HepG2 (cell line): ENCODE data around the gene FBXW4. TPM values are rescaled to one million over a fixed set of nuclear protein-coding genes. Genes with fewer than 3 reads are reported as not detected.

Experiments
- ATAC-seq: fragments of 200-7000 bp; cut with Tn5 transposase; 3 replicates; pipeline ENCODE4 v1.9.1; 2020; ENCODE audit warnings: mild to moderate bottlenecking, moderate library complexity
- BruUV-seq: library from RNA; stranded (reverse); fragments of 400-500 nt; replicated peaks from 2 replicates; lab custom pipeline; 2021; lab: Mats Ljungman, UMichigan
- CTCF ChIA-PET: fragments of 300-600 bp; formaldehyde crosslinking; extraction: SDS; loops from one replicate; lab custom pipeline; 2021; ENCODE audit warnings: low total read pairs, inconsistent platforms, low intra/inter-chr PET ratio; lab: Yijun Ruan, JAX
- POLR2A ChIA-PET: fragments of 350-600 bp; sonication (Branson Sonifier 250); formaldehyde crosslinking; loops from one replicate; lab custom pipeline; 2020; ENCODE audit warnings: antibody characterized with exemption, inconsistent platforms; lab: Yijun Ruan, JAX
- DNase-seq: peaks from one replicate; pipeline ENCODE4 v3.0.0-alpha.2; 2015; ENCODE audit warnings: low spot score
- FAIRE-seq: peaks from 3 replicates; lab custom pipeline; 2011; peaks lifted over from hg19 to GRCh38; lab: Jason Lieb, UNC
- H2AFZ ChIP-seq: one replicate; pipeline ENCODE4 v1.6.1; 2011; ENCODE audit warnings: low read length, inconsistent platforms
- H3K27ac ChIP-seq: fragments of 300-600 bp; 3 replicates; pipeline ENCODE4 v1.8.0; 2011; ENCODE audit warnings: mixed run types, mild to moderate bottlenecking, mixed read lengths, low read length, inconsistent platforms; ENCODE audit not compliant: insufficient read depth; ENCODE audit errors: extremely low read length
- H3K27me3 ChIP-seq, 2 experiments: fragments of 200-600 bp in 1 of 2; 2 replicates in 1 of 2; 3 replicates in 1 of 2; pipeline versions ENCODE4 v1.6.0 to v1.8.0; 2011; ENCODE audit warnings: low read length in 2 of 2, mild to moderate bottlenecking in 2 of 2, moderate library complexity in 2 of 2, inconsistent platforms in 1 of 2; ENCODE audit not compliant: insufficient read depth in 2 of 2, control insufficient read depth in 1 of 2
- H3K36me3 ChIP-seq, 2 experiments: fragments of 200-600 bp in 1 of 2; replicated peaks in 1 of 2; 2 replicates in 1 of 2; 3 replicates in 1 of 2; pipeline versions ENCODE4 v1.5.1 to v1.8.0; 2011; ENCODE audit warnings: low read length in 2 of 2, inconsistent platforms in 1 of 2; ENCODE audit not compliant: insufficient read depth in 2 of 2, control insufficient read depth in 1 of 2
- H3K4me1 ChIP-seq: 2 replicates; pipeline ENCODE4 v1.5.1; 2012; ENCODE audit warnings: low read length, inconsistent platforms; ENCODE audit not compliant: insufficient read depth
- H3K4me2 ChIP-seq: 2 replicates; pipeline ENCODE4 v1.6.0; 2011; ENCODE audit warnings: low read depth, low read length, inconsistent platforms
- H3K4me3 ChIP-seq, 3 experiments: fragments of 200-600 bp in 1 of 3; sonication (generic), shearing (Covaris generic) in 1 of 3; replicated peaks in 1 of 3; 2 replicates each; pipeline ENCODE4 v1.5.1; 2011 to 2016; ENCODE audit warnings: low read length in 3 of 3, inconsistent platforms in 2 of 3, low read depth in 2 of 3, mild to moderate bottlenecking in 2 of 3, control low read depth in 1 of 3, mixed read lengths in 1 of 3; ENCODE audit not compliant: insufficient read depth in 1 of 3
- H3K79me2 ChIP-seq: one replicate; pipeline ENCODE4 v1.6.1; 2011; ENCODE audit warnings: low read length, inconsistent platforms; ENCODE audit not compliant: insufficient read depth
- H3K9ac ChIP-seq: 2 replicates; pipeline ENCODE4 v1.6.0; 2011; ENCODE audit warnings: mild to moderate bottlenecking, low read depth, low read length, inconsistent platforms; ENCODE audit not compliant: insufficient read depth
- H3K9me3 ChIP-seq: 2 replicates; pipeline ENCODE4 v1.5.1; 2012; ENCODE audit warnings: mild to moderate bottlenecking, low read length
- H4K20me1 ChIP-seq: 2 replicates; pipeline ENCODE4 v1.6.0; 2011; ENCODE audit warnings: inconsistent platforms, mild to moderate bottlenecking, low read length, moderate library complexity; ENCODE audit not compliant: insufficient read depth
- ARHGAP35 ChIP-seq: sonication (generic); formaldehyde crosslinking; IDR thresholded peaks from 2 replicates; pipeline ENCODE4 v1.9.0; 2022; ENCODE audit warnings: mild to moderate bottlenecking, inconsistent platforms, moderate library complexity, missing genetic modification reagents, borderline replicate concordance
- GATAD1 ChIP-seq: IDR thresholded peaks from 2 replicates; pipeline ENCODE4 v1.6.1; 2016; ENCODE audit warnings: missing genetic modification reagents, missing compliant biosample characterization
- ISL2 ChIP-seq: sonication (generic); formaldehyde crosslinking; IDR thresholded peaks from 2 replicates; pipeline ENCODE4 v1.5.0; 2020; ENCODE audit warnings: missing genetic modification reagents
- MED1 ChIP-seq: sonication (generic); formaldehyde crosslinking; IDR thresholded peaks from 2 replicates; pipeline ENCODE4 v1.4.0; 2020; ENCODE audit warnings: missing genetic modification reagents
- PHF8 ChIP-seq: sonication (generic); formaldehyde crosslinking; IDR thresholded peaks from 2 replicates; pipeline ENCODE4 v1.5.0; 2020; ENCODE audit warnings: missing genetic modification reagents
- SAP130 ChIP-seq: IDR thresholded peaks from 2 replicates; pipeline ENCODE4 v1.6.1; 2016; ENCODE audit warnings: low read depth
- SRSF4 ChIP-seq: fragments of 200-400 bp; formaldehyde crosslinking; IDR thresholded peaks from one replicate; pipeline ENCODE4 v1.6.1; 2018; ENCODE audit warnings: mild to moderate bottlenecking, low read depth, low read length, moderate library complexity; ENCODE audit not compliant: poor library complexity, severe bottlenecking
- ZNF17 ChIP-seq: sonication (generic); formaldehyde crosslinking; IDR thresholded peaks from 2 replicates; pipeline ENCODE4 v1.5.0; 2020; ENCODE audit warnings: mild to moderate bottlenecking, missing genetic modification reagents
- WGBS: methylation state at CpG from one replicate; pipeline ENCODE4 v1.1.6; 2017; ENCODE audit warnings: low lambda C conversion rate; 5-methylcytosine and 5-hydroxymethylcytosine counted together
- in situ Hi-C: cut with HindIII; loops from 2 replicates; pipeline ENCODE4 v1.10.0; 2017; ENCODE audit warnings: low pct_unique_long_range_greater_than_20kb; ENCODE audit not compliant: extremely low pct_ligation_motif_present
- intact Hi-C: fragments of 100-400 bp; cut with micrococcal nuclease; formaldehyde crosslinking; loops from one replicate; pipeline ENCODE4 v1.10.0; 2022; ENCODE audit not compliant: unreplicated experiment
- polyA plus RNA-seq, 8 experiments: library from polyadenylated mRNA; depleted of rRNA in 3 of 8; stranded (reverse) in 7 of 8; unstranded in 1 of 8; fragments of >200 nt; fragmentation: Illumina TruSeq in 4 of 8; extraction: Trizol in 4 of 8; gene quantifications; 2 replicates each; pipeline versions ENCODE4 v1.2.1 to v1.2.3, GENCODE V29; 2011 to 2016; ENCODE audit warnings: low read depth in 4 of 8, missing spikeins in 1 of 8, mixed read lengths in 1 of 8; ENCODE audit not compliant: insufficient read depth in 1 of 8
- total RNA-seq, 5 experiments: library from RNA; depleted of rRNA; stranded (reverse); fragments of >200 nt; fragmentation: Illumina TruSeq; extraction: Trizol; gene quantifications; 2 replicates each; pipeline ENCODE4 v1.2.3, GENCODE V29; 2016; ENCODE audit warnings: low read depth in 1 of 5
- TF ChIP-seq, protein P1 (sequence below): IDR thresholded peaks from 2 replicates; pipeline ENCODE4 v1.6.1; 2016; ENCODE audit warnings: low read depth, missing genetic modification reagents, missing compliant biosample characterization
- TF ChIP-seq, protein P2 (sequence below): sonication (generic); formaldehyde crosslinking; IDR thresholded peaks from 2 replicates; pipeline ENCODE4 v1.5.0; 2020; ENCODE audit warnings: missing genetic modification reagents
- TF ChIP-seq, protein P3 (sequence below): sonication (generic); formaldehyde crosslinking; IDR thresholded peaks from 2 replicates; pipeline ENCODE4 v1.4.0; 2020; ENCODE audit warnings: missing genetic modification reagents

FBXW4 gene
- total and polyA plus RNA-seq, 2 of the 13 experiments (the other 11 are each of a cell fraction or from before 2014, with no cell fraction given) = 23.5 to 33.7 TPM

DNA sequence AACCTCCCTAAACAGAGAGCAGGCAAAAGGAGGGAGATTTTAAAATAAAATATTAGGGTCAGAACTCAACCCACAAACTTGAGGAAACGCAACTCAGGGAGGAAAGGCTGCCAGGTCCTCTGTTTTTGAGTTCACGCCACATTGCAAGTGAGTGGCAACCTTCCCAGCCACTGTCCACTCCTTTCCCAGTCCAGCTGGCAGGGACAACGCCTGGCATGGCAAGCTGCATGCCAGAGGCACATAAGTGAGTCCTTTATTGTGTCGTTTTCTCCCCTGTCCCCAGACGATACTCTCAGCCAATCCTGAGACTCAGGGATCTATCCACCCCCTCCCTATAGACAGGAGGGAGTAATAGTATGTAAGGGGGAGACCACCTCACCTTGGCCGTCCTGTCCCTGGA, 22.4 kb downstream of the FBXW4 start:
- WGBS = 100% methylated on average over 6 of the region's 6 CpGs
- POLR2A ChIA-PET = no interaction called here
- H4K20me1 ChIP-seq = no peaks in the 10 kb centered on the region
- no peak overlapping the region for H3K27ac ChIP-seq
- TF ChIP-seq PHF8 (CRISPR knock-in tag) = no peak
- TF ChIP-seq, all 625 proteins: peak for 0
- H3K9me3 ChIP-seq = peaks cover 10% of the 10 kb centered on the region; the same call in 1 of the 2 replicates
- no TSS peak for BruUV-seq
- no peak for ATAC-seq
- no peak overlapping the region for H3K9ac ChIP-seq
- peaks cover 18 to 53% of the 10 kb centered on the region in 2 experiments for H3K36me3 ChIP-seq
- intact Hi-C loops (no loop called here), in situ Hi-C loops (no loop called here)
- no peaks in the 10 kb centered on the region for H3K4me1 ChIP-seq
- FAIRE-seq = no peak
- no peaks in the 10 kb centered on the region for H3K27me3 ChIP-seq
- no peak for DNase-seq
- no peak overlapping the region for H3K4me3 ChIP-seq
- no peak overlapping the region for H3K4me2 ChIP-seq
- CTCF ChIA-PET = no interaction called here
- H3K79me2 ChIP-seq = no peaks in the 10 kb centered on the region
- H2AFZ ChIP-seq = no peak overlapping the region

DNA sequence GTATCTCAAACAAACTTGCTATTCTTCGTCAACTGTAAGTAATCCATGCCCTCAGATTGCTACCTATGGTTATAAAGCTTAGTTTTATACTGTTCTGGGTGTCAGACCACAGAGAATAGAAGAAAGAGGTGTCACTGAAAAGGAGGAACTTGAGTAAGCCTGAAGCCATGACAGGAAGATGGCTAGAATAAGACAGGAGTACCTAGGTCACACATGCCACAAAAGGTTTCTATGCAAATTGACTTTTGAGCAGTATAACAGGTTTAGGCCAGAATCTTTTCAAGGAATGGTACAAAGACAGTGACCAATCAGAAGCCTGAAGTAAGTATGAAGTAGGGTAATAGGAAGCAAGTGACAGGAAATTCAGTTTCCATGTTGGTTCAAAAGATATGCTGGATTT, 23.5 kb downstream of the FBXW4 start:
- H3K4me2 ChIP-seq = no peak overlapping the region
- H2AFZ ChIP-seq = no peak overlapping the region
- peaks cover 3% of the 10 kb centered on the region; the same call in 1 of the 2 replicates for H3K9me3 ChIP-seq
- POLR2A ChIA-PET = no interaction called here
- no peak for ATAC-seq
- no TSS peak for BruUV-seq
- no peaks in the 10 kb centered on the region for H3K27me3 ChIP-seq
- no peaks in the 10 kb centered on the region for H3K4me1 ChIP-seq
- H3K36me3 ChIP-seq = peaks cover 18 to 54% of the 10 kb centered on the region in 2 experiments
- in situ Hi-C loops = no loop called here
- no peak overlapping the region for H3K27ac ChIP-seq
- H3K79me2 ChIP-seq = no peaks in the 10 kb centered on the region
- no peak overlapping the region for H3K9ac ChIP-seq
- DNase-seq = no peak
- H3K4me3 ChIP-seq = no peak overlapping the region
- H4K20me1 ChIP-seq = no peaks in the 10 kb centered on the region
- 100% methylated on average over 1 of the region's 1 CpG for WGBS
- CTCF ChIA-PET = no interaction called here
- intact Hi-C loops = no loop called here
- no peak for FAIRE-seq
- no peak for TF ChIP-seq ZNF17 (CRISPR knock-in tag)
- no peak for TF ChIP-seq ISL2 (CRISPR knock-in tag)
- TF ChIP-seq, protein P1, sequence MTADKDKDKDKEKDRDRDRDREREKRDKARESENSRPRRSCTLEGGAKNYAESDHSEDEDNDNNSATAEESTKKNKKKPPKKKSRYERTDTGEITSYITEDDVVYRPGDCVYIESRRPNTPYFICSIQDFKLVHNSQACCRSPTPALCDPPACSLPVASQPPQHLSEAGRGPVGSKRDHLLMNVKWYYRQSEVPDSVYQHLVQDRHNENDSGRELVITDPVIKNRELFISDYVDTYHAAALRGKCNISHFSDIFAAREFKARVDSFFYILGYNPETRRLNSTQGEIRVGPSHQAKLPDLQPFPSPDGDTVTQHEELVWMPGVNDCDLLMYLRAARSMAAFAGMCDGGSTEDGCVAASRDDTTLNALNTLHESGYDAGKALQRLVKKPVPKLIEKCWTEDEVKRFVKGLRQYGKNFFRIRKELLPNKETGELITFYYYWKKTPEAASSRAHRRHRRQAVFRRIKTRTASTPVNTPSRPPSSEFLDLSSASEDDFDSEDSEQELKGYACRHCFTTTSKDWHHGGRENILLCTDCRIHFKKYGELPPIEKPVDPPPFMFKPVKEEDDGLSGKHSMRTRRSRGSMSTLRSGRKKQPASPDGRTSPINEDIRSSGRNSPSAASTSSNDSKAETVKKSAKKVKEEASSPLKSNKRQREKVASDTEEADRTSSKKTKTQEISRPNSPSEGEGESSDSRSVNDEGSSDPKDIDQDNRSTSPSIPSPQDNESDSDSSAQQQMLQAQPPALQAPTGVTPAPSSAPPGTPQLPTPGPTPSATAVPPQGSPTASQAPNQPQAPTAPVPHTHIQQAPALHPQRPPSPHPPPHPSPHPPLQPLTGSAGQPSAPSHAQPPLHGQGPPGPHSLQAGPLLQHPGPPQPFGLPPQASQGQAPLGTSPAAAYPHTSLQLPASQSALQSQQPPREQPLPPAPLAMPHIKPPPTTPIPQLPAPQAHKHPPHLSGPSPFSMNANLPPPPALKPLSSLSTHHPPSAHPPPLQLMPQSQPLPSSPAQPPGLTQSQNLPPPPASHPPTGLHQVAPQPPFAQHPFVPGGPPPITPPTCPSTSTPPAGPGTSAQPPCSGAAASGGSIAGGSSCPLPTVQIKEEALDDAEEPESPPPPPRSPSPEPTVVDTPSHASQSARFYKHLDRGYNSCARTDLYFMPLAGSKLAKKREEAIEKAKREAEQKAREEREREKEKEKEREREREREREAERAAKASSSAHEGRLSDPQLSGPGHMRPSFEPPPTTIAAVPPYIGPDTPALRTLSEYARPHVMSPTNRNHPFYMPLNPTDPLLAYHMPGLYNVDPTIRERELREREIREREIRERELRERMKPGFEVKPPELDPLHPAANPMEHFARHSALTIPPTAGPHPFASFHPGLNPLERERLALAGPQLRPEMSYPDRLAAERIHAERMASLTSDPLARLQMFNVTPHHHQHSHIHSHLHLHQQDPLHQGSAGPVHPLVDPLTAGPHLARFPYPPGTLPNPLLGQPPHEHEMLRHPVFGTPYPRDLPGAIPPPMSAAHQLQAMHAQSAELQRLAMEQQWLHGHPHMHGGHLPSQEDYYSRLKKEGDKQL (CRISPR knock-in tag) = no peak
- TF ChIP-seq, protein P2, sequence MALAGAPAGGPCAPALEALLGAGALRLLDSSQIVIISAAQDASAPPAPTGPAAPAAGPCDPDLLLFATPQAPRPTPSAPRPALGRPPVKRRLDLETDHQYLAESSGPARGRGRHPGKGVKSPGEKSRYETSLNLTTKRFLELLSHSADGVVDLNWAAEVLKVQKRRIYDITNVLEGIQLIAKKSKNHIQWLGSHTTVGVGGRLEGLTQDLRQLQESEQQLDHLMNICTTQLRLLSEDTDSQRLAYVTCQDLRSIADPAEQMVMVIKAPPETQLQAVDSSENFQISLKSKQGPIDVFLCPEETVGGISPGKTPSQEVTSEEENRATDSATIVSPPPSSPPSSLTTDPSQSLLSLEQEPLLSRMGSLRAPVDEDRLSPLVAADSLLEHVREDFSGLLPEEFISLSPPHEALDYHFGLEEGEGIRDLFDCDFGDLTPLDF (CRISPR knock-in tag) = no peak
- TF ChIP-seq MED1 (CRISPR knock-in tag) = no peak
- no peak for TF ChIP-seq SAP130
- TF ChIP-seq ARHGAP35 = no peak
- TF ChIP-seq, protein P3, sequence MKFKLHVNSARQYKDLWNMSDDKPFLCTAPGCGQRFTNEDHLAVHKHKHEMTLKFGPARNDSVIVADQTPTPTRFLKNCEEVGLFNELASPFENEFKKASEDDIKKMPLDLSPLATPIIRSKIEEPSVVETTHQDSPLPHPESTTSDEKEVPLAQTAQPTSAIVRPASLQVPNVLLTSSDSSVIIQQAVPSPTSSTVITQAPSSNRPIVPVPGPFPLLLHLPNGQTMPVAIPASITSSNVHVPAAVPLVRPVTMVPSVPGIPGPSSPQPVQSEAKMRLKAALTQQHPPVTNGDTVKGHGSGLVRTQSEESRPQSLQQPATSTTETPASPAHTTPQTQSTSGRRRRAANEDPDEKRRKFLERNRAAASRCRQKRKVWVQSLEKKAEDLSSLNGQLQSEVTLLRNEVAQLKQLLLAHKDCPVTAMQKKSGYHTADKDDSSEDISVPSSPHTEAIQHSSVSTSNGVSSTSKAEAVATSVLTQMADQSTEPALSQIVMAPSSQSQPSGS (CRISPR knock-in tag) = no peak
- no peak for TF ChIP-seq SRSF4
- no peak for TF ChIP-seq GATAD1 (CRISPR knock-in tag)
